Adrenal gland (tissue), 5 donors: ENCODE data around the gene SGSM1.
"Not testable (repeated sequence)": the region's sequence is repeated elsewhere in the genome, so short reads cannot be mapped to it uniquely, and the experiment has no call there.

Source experiments
- POLR2A ChIP-seq, 2 donors: fragments of 450-650 bp; IDR thresholded peaks; one replicate each; pipeline ENCODE4 v1.6.1; 2017; ENCODE audit warnings: antibody characterized with exemption in 2 of 2, mild to moderate bottlenecking in 2 of 2, moderate library complexity in 1 of 2
- TF ChIP-seq, protein P1 (sequence below), 6 experiments: fragments of 450-650 bp in 4 of 6; fragments of 200-600 bp in 2 of 6; sonication (generic) in 1 of 6; IDR thresholded peaks; 1 replicate in 5 of 6; 2 replicates in 1 of 6; pipeline versions ENCODE4 v1.5.1 to v1.8.0; 2016 to 2021; ENCODE audit warnings: antibody characterized with exemption in 6 of 6, mild to moderate bottlenecking in 2 of 6, moderate library complexity in 1 of 6
- donor health status: DM: no; HTN: no; CAD: no.

DNA sequence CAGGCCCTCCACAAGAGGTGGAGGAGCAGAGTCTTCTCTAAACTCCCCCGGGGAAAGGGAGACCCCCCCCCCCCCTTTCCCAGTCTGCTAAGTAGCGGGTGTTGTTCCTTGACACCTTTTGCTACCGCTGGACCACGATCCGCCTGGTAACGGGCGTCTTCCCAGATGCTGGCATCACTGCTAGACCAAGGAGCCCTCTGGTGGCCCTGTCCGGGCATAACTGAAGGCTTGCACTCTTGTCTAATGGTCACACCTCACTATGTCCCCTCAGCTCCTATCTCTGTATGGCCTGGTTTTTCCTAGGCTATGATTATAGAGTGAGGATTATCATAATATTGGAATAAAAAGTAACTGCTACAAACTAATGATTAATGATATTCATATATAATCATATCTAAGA lies 31.5 kb downstream of the SGSM1 start:
- TF ChIP-seq, protein P1, sequence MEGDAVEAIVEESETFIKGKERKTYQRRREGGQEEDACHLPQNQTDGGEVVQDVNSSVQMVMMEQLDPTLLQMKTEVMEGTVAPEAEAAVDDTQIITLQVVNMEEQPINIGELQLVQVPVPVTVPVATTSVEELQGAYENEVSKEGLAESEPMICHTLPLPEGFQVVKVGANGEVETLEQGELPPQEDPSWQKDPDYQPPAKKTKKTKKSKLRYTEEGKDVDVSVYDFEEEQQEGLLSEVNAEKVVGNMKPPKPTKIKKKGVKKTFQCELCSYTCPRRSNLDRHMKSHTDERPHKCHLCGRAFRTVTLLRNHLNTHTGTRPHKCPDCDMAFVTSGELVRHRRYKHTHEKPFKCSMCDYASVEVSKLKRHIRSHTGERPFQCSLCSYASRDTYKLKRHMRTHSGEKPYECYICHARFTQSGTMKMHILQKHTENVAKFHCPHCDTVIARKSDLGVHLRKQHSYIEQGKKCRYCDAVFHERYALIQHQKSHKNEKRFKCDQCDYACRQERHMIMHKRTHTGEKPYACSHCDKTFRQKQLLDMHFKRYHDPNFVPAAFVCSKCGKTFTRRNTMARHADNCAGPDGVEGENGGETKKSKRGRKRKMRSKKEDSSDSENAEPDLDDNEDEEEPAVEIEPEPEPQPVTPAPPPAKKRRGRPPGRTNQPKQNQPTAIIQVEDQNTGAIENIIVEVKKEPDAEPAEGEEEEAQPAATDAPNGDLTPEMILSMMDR (IDR thresholded peaks at IDR 0.05): peak in 3 of 6 experiments; percentile 9 to 58 (median 42)
- TF ChIP-seq POLR2A (IDR thresholded peaks at IDR 0.05): not testable (repeated sequence)
